HG03571 (cell line): ENCODE data around the gene SNAI3.

ENCODE experiments used
- ATAC-seq: cut with Tn5 transposase; IDR thresholded peaks from one replicate; pipeline ENCODE4 v1.9.1; 2021; ENCODE audit not compliant: unreplicated experiment

Gene SNAI3

GRCh38 chr16:88636488-88637265, 49.6 kb downstream of the SNAI3 start:
- ATAC-seq, result no peak

DNA sequence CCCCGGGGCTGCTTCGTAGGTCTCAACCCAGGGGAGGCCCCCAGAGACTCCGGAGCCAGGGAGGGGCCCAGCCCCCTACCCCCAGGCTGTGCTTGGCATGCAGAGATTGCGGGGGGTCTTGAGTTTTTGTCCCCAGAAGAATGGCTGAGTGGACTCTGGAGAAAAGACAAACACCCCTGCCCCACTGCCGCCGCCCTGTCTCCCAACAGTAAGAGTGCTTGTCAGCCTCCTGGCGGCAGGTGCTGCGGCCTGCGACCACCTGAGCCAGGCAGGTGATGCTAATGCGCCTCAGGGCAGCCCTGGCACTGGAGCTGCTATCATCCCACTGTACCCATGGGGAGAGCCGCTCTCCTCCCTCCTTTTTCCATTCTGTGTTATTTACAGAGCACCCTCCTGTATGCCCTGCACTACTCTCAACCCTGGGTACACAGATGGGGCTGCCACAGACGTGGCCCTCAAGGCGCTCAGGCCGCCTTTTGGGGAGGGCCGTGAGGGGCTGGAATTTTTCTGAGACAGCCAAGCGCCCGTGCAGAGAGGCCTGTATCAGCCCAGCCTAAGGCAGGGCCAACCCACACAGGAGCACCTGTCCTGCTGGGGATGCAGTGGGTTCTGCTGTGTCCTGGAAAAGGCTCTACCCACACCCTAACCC, 50.5 kb downstream of the SNAI3 start:
- ATAC-seq, result no peak

DNA sequence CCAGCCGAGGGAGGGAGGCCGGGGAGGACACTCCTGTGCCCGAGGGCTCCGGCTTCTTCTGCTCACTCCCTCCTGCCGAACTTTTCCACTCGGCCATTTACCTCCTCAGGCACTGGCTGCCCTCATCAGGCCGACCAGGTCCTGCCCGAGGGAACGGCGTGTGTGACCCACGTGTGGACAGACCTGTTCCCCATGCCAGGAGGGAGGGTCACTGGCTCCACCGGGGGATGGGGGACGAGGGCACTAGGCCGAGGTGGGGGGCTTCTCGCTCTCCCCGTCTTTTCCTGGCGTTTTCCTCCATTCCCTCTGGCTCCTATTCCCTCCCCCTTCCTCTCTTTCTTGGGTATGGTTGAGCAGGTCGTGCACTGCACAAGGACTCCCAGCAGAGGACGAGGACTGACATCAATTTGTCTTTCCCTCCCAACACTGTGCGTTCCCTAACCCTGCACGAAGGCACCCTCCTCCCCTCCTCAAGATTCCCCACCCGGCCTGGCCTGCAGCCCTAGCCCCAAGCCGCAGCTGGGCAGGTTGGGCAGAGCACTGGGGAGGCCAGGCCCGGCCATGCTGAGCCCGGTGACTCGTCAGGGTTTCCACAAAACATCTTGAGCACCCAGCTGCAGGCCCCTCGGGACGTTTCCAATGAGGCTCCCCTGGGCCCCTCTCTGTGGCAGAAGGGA, 51.2 kb downstream of the SNAI3 start:
- no peak for ATAC-seq

DNA sequence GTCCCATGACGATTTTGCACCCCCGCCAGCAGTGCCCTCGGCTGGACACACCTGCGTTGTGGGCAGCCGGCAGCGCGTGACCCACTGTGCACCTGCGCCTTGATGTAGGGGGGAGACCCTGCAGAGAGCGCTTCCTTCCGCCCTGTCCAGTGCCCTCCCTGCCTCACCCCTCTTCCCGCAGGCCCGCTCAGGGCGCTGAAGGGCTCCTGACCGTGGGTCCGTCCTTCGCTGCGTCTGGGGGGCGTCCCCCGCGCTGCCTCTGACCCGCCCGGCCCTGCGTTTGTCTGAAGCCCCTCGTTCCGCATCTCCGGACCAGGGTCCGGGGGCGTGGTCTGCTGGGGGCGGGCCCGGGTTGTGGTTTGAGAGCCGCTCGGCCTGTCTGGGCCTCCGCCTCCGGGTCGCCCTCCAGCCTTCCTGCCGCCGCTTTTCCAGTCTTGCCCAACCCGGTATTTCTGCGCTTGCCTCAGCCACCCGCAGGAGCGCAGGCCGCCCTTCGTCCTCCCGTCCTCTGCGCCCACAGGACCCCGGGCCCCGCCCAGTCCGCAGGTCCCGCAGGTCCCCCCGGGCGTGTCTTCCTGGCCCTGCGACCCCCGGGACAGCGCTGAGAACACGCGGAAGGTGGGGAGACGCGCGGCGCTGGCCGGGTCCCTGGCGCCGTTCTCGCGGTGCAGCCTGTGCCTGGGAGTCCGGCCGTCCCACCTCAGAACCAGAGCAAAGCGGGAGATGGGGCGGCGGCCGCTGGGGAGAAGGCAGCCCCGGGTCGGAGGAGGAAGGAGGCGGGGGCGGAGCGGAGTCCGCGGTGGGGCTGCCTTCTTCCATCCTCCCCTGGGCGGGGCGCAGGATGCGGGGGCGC, 51.9 kb downstream of the SNAI3 start:
- ATAC-seq, result no peak

DNA sequence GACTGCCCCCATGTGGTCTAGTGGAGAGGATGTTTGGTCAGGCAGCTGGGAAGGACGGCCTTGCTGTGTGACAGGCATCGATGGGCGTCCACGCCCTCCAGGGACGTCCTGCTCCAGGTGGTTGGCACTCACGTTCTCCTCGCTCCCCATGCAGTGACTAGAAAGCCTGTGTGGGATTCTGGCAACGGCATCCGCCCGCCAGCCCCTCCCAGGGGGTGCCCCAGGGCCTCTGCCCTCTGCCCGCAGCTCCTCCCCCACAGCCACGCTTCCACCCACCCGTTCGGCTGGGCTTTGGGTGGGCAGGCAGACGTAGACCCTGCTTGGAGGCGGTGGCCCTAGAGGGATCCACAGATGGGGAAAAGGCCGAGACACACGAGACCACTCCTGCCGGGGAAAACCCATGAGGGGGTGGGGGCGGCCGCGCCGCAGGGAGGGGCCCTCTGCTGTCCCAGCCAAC, 52.6 kb downstream of the SNAI3 start:
- ATAC-seq, result no peak

- ATAC-seq, result no peak
Observed at GRCh38 chr16:88632587-88632930, 53.7 kb downstream of the SNAI3 start.

- no peak for ATAC-seq
Observed at GRCh38 chr16:88631920-88632586, 54.3 kb downstream of the SNAI3 start.

- ATAC-seq, result no peak
Observed at GRCh38 chr16:88631384-88631783, 54.9 kb downstream of the SNAI3 start.

- no peak for ATAC-seq
Observed at GRCh38 chr16:88630941-88631340, 55.4 kb downstream of the SNAI3 start.

- ATAC-seq, result no peak
Observed at GRCh38 chr16:88630433-88630832, 55.9 kb downstream of the SNAI3 start.

DNA sequence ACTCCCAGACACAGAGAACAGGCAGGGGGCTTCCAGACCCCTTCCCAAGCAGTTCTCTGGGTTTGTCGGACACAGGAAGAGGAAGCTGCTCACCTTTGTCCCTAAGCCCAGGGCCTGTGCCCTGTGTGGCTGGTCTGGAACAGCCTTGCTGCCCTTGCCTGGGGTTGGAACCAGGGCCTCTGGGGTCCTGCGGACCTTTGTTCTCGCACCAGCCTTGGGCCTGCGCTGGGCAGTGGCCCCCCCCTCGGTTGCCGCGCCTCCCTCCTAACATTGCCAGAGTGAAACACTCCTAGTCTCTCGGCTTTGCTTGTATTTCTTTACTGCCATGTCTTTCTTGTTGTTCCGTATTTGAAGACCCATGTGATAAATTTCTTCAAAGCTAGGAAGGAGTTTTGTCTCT, 56.5 kb downstream of the SNAI3 start:
- no peak for ATAC-seq

DNA sequence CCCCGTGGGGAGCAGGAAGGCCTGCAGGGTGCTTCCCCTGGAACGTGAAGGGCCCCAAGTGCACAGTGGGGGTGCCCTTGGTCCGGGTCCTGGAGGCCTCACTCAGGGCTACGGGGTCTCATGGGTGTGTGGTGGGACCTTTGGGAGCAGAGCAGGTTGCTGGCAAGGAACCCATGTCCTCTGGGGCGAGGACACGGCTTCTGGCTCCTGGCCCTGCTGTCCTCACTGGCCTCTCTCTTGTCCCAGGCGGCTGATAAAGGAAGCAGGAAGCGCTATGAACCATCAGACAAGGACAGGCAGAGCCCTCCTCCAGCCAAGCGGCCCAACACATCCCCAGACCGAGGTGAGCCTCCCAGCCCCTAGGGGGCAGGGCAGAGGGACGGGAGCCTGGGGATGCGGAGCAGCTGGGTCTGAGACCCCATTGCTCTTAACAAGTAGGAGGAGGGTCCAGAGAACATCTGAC, 57.8 kb downstream of the SNAI3 start:
- ATAC-seq, result no peak
